ENCODE measurements around the gene RCSD1.

DNA sequence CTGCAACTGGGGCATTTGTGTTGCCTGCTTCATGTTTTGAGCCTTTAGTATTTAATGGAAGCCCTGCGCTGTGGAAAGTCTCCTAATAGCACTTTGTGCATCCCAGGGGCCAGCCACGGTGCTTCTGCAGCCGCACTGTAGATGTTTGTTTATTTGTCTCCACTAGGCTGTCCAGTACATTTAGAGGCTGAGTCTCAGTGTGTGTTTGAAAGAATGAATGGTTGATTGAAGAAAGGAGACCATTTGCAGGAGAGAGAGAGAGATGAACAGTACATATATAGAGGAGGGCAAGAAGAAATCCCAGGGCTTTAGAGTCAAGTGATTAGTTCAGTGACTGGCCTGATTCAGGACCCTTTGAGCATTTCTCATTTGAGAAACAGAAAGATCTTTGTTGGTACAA lies 125.6 kb downstream of the RCSD1 start:
- TF ChIP-seq, protein P1, sequence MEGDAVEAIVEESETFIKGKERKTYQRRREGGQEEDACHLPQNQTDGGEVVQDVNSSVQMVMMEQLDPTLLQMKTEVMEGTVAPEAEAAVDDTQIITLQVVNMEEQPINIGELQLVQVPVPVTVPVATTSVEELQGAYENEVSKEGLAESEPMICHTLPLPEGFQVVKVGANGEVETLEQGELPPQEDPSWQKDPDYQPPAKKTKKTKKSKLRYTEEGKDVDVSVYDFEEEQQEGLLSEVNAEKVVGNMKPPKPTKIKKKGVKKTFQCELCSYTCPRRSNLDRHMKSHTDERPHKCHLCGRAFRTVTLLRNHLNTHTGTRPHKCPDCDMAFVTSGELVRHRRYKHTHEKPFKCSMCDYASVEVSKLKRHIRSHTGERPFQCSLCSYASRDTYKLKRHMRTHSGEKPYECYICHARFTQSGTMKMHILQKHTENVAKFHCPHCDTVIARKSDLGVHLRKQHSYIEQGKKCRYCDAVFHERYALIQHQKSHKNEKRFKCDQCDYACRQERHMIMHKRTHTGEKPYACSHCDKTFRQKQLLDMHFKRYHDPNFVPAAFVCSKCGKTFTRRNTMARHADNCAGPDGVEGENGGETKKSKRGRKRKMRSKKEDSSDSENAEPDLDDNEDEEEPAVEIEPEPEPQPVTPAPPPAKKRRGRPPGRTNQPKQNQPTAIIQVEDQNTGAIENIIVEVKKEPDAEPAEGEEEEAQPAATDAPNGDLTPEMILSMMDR (conservative IDR thresholded peaks at IDR 0.05; ENCODE audit: low read depth, low read length): no peak
- no peak for TF ChIP-seq EZH2 (IDR thresholded peaks at IDR 0.05; ENCODE audit: borderline replicate concordance, low read depth, low read length, poor library complexity, severe bottlenecking)

Measured in A673 (cell line).